Suppressor macrophage treated with lipopolysaccharide for 1 hour (primary cell): ENCODE results near the gene RAMACL.
"Not testable (repeated sequence)": the region's sequence is repeated elsewhere in the genome, so short reads cannot be mapped to it uniquely, and the experiment has no call there.

Source experiments
- DNase-seq, 3 donors: peaks; one replicate each; pipeline ENCODE4 v3.0.0-alpha.2; 2020 to 2022

The RAMACL gene

DNA sequence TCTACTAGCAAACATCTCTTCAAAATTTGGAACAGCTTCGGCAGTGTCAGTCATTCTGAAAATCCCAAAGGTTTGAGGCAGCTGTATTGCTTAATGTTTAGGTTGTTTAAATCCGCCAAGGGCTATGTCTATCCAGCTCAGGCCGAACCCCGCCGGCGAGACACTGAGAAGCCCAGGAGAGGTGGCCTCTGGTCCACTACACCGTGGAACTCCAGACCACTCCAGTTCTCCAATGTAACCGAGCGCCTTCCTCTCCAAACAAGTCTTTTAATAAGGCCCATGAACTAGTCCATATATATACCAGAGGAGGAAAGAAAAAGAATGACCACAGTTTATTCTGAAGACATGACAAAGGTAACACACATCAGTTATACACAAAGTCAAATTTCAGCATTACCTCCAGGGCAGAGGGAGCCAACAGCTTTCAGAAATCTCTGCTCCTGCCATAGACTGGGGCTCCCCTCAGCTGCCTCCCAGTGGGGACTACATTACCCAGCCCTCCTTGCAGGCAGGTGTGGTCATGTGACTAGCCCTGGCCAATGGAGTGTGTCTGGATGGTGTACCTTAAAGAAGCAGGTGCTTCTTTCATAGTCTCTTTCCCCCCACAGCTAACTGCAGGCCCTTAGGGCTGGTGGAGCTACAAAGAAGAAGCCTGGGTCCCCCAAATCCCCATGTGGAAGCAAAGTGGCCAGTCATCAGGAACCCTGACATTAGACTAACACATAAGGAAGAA lies at the start of gene RAMACL:
Gene RAMACL, minus strand, starts transcription at position 255 of the 733 bp plus-strand sequence. Its CDS starts 201 bp downstream, at position 54.
- DNase-seq = no peak

DNA sequence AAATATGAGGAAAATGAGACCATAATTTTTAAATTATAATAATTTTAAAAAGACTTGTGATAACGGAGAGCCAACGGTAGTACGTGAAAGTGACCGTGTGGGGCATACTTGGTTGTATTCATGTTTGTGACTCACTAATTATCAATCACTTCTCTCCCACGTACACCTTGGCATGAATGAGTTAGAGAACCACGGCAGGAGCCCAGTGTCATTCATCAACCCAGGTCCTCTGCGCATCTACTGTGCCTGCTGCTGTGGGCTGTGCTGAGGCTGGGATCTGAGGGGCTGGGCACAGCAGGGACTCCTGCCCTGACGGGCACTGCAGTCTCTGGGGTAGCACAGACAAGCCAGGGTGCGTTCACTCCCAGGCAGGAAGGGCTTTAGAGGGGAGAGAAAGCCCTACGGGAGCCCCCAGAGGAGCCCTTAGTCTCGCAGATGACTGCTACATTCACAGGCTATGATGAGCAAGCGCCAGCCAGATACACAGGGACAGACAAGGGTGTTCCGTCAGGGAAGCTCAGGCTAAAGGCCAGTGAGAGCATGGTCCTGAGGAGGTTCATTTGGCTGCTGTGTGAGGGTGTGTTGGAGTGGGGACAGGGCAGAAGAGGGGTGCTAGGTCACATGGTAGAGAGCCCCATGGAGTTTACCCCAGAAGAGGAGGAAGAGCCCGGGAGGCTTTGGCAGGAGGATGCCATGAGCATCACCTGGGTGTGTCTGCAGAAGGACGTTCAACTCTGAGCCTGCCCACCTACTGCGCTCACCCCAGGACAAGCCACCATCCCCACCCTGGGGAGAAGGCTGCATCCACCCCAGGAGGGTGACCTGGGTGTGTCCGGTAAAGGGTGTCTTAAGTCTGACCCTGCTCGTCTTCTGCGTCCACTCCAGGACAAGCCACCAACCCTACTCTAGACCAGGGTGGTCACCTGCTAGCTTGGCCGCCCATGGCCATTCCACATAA lies 48.8 kb upstream of the RAMACL start:
- DNase-seq = no peak

DNA sequence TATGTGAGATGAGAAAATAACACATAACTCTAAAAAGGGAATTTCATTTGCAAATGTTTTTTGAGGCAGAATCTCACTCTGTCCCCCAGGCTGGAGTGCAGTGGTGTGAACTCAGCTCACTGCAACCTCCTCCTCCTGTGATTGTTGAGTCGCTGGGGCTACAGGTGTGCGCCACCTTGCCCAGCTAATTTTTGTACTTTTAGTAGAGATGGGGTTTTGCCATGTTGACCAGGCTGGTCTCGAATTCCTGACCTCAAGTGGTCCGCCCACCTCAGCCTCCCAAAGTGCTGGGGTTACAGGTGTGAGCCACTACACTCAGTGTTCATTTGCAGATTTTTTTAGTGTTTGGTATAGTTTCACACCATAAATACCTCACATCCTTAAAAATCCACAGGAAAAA lies 48.1 kb upstream of the RAMACL start:
- DNase-seq = not testable (repeated sequence)

DNA sequence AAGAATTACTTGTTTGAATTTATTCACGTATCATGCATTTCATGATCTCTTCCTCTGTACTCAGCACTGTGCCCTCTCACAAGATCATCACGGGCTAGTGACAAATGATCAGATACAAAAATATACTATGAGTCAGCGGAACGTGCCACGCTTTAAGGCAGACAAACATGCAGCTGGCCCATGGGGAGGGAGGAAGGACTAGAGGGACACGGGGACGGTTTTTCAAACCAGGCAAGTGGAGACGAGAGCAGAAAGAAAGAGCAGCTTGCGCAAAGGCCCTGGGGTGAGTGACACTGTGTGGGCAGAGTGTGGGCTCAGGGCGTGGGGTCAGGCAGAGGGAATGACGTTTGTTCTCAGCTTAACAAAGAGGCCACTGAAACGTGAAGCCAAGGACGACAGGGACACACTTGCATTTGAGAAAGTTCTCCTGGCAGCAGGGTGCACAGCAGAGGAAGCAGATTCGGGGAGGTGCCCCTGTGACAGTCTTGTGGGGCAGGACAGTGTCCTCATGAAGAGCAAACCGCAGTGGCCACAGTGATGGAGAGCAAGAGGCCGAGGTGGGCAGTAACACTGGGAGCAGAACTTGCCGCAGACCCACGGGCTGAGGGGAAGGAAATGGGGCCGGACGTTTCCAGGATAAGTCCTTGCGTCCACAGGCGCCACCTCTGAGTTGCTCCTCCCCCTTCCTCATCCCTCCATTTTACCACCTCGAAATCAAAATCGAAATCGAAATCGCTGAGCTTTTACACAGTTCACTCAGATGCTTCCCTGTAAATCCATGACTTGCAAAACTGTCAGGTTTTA lies 47.5 kb upstream of the RAMACL start:
- DNase-seq = peak; percentile 90 to 93 (median 93)

GRCh38 chr6:166632731-166633130 lies 46.3 kb upstream of the RAMACL start:
- DNase-seq = no peak

DNA sequence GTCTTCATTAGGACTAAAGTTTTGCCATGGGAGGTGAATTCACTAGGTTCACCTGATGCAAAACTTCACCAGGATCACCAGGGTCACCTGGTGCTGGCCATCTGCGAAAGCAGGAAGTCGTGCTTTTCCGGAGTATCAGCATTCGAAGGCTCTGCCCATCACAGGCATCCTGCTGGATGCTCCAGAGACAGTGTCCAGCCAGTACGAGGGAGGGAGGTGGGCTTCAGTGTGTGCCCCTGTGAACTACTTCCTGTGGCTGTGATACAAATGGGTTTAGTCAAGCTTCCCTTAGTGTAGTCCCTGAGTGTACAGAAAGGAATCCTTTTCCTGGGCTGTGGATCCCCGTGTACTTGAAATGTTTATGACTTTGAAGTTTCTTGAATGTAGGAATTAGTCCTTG lies 44.0 kb upstream of the RAMACL start:
- no peak for DNase-seq

- DNase-seq = peak in 2 of 3 donors; percentile 39 to 44
Measured at GRCh38 chr6:166629628-166630027, 43.1 kb upstream of the RAMACL start.

DNA sequence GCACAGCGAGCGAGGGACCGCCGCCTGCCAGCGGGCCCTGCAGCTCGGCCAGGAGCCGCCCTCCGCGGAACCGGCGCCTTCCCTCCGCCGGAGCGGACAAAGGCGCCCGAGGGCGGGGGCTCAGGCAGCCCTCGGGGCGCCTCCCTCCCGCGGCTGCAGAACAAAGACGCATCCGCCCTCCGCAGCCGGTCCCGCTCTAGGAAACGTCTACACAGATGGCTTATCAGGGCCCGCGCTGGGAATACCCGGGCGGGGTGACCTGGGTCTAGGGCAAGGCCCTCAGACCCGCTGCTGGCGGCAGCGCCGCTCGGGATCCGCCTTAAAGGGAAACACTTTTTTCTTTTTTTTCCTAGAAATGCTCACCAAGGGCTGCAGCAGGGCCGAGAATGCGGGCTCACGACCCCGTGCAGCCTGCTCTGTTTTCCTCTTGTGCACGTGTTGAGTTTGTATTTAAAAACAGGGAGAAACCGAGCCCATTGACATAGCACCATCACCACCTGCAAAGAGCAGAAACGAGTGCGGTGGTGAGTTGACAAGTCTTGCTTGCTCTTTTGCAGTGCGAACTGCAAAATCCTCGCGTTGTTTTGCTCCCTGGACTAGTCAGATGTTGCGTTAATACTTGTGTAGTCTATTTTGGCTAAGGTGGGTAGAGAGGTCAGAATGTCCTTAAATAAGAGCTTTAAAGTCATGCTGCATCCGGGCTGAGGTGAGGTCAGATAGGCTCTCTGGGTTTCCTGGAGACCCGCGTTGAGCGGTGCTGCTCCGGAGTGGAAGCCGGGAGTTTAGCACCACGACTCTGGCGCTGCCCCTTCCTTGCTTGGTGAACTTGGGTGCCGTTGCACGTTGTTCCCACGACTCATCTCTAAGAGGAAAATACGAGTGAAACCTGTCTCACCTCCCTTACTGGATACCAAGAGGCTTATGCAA lies 41.7 kb upstream of the RAMACL start:
- DNase-seq = peak in 2 of 3 donors; percentile 49 to 69

GRCh38 chr6:166627033-166627874 lies 40.8 kb upstream of the RAMACL start, which contains the start of gene RPS6KA2:
TSS of gene RPS6KA2 (minus strand) at chr6:166627251. CDS start at chr6:166627019, 232 bp downstream.
- peak; percentile 99 to 100 (median 99) for DNase-seq

DNA sequence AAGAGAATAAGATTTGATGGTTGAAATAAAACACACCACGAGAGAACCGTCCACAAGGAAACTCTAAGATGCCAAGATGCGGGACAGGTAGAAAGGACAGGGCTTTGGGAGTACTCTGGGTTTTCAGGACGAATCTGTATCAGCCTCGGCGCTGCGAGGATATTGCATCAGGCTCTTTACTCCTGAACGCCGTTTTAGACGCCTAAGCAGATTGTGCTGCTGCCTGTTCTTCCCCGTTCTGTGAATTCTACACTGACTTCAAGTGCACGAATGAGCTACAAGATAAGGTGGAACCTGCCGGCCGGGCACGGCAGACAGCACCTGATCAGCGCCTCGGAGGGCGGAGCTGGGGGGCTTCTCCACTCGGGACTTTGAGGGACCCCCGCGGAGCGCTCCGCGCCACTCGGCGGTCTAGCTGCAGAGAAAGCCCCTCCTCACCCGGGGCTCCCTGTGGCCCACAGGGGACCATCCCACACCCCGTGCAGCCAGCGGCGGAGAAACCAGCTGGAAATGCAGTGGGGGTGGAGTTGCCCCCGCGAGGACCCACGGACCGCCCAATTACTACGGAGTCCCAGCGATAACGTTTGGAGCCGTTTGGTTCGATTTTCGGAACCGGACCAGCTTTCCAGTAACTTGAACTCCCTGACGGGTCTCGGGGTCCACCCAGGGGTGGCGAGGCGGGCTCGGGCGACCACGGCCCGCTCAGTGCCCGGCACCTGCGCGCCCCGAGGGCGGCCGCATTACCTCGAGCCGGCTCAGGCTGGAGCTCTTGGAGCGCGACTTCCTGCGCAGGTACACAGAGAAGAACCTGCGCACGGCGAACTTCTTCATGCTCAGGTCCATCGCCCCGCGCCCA lies 39.9 kb upstream of the RAMACL start:
- peak; percentile 50 to 55 (median 52) for DNase-seq

DNA sequence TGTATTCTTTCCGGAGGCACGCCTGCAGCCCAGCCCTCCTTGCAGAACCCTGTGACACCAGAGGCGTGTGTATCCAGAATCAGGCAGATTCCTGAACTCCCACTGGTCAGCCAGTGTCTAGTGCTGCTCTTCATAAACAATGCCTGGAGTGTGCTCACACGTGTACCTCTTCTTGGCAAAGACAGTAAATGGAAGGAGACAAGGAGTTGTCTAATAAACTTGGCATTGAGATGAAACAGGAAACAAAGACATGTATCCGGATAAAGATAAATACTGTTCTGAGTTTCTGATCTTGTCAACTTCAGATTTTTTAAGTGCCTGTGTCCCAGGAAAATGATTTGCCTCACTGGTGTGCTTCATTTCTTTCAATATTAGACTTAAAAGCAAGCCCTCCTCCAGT lies 38.9 kb upstream of the RAMACL start:
- no peak for DNase-seq

GRCh38 chr6:166624275-166624674 lies 37.8 kb upstream of the RAMACL start:
- peak; percentile 69 to 71 (median 70) for DNase-seq

- no peak for DNase-seq
Measured at GRCh38 chr6:166623318-166623717, 36.8 kb upstream of the RAMACL start.

GRCh38 chr6:166621114-166621540 lies 34.6 kb upstream of the RAMACL start:
- no peak for DNase-seq

GRCh38 chr6:166620478-166621113 lies 34.1 kb upstream of the RAMACL start:
- DNase-seq = no peak

GRCh38 chr6:166619912-166620311 lies 33.4 kb upstream of the RAMACL start:
- no peak for DNase-seq

- no peak for DNase-seq
Measured at GRCh38 chr6:166618866-166619761, 32.6 kb upstream of the RAMACL start.

DNA sequence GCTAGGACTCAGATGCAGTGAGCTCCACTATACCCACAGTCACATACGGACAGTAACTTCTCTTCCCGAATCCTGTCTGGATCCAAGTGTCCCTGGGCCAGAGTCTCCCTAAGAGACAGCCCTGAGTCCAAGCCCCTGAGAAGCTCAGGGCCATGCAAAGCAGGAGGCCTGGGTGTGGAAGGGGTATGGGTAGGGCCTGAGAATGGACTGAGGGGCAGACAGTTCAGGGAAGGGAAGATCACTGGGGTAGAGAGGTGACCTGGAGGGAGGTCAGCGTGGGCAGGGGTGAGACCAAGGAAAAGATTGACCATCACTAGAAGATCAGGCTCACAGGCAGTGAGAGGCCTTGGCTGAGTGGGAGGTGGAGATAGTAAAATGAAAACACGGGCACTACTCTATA lies 31.8 kb upstream of the RAMACL start:
- no peak for DNase-seq
